GM23338 (cell line): Measurements from ENCODE around the gene DCLK2. TPM values are rescaled to one million over a fixed set of nuclear protein-coding genes. Genes with fewer than 3 reads are reported as not detected.

Source experiments
- ATAC-seq: fragments of 200-7000 bp; cut with Tn5 transposase; 3 replicates; pipeline ENCODE4 v1.9.1; 2020
- DNase-seq: peaks from one replicate; pipeline ENCODE4 v3.0.0-alpha.2; 2015; ENCODE audit warnings: low spot score
- H2AFZ ChIP-seq: fragments of 200-600 bp; sonication (generic); 2 replicates; pipeline ENCODE4 v1.8.0; 2016; ENCODE audit warnings: antibody characterized with exemption, mild to moderate bottlenecking, moderate library complexity
- H3F3A ChIP-seq: fragments of 200-600 bp; sonication (generic); replicated peaks from 2 replicates; pipeline ENCODE4 v1.8.0; 2017; ENCODE audit warnings: antibody characterized with exemption, mixed run types, low read depth
- H3K27ac ChIP-seq: fragments of 200-600 bp; sonication (generic); 2 replicates; pipeline ENCODE4 v1.6.1; 2016; ENCODE audit warnings: low read depth
- H3K27me3 ChIP-seq: fragments of 200-600 bp; sonication (generic); 2 replicates; pipeline ENCODE4 v1.8.0; 2016; ENCODE audit warnings: mild to moderate bottlenecking, mixed run types, moderate library complexity; ENCODE audit not compliant: insufficient read depth
- H3K36me3 ChIP-seq: fragments of 200-600 bp; sonication (generic); 2 replicates; pipeline ENCODE4 v1.8.0; 2016; ENCODE audit warnings: mild to moderate bottlenecking; ENCODE audit not compliant: insufficient read depth
- H3K4me1 ChIP-seq: fragments of 200-600 bp; sonication (generic); 2 replicates; pipeline ENCODE4 v1.8.0; 2016; ENCODE audit warnings: mild to moderate bottlenecking, moderate library complexity; ENCODE audit not compliant: insufficient read depth
- H3K4me2 ChIP-seq: fragments of 200-600 bp; sonication (generic); 2 replicates; pipeline ENCODE4 v1.7.1; 2017; ENCODE audit warnings: mixed run types
- H3K4me3 ChIP-seq: fragments of 200-600 bp; sonication (generic); 2 replicates; pipeline ENCODE4 v1.6.1; 2016; ENCODE audit warnings: mixed run types
- H3K79me2 ChIP-seq: fragments of 200-600 bp; sonication (generic); replicated peaks from 2 replicates; pipeline ENCODE4 v1.8.0; 2017; ENCODE audit warnings: mild to moderate bottlenecking; ENCODE audit not compliant: insufficient read depth
- H3K9me2 ChIP-seq: fragments of 200-600 bp; sonication (generic); 2 replicates; pipeline ENCODE4 v1.8.0; 2017; ENCODE audit not compliant: insufficient read depth
- H4K20me1 ChIP-seq: fragments of 200-600 bp; sonication (generic); replicated peaks from 2 replicates; pipeline ENCODE4 v1.8.0; 2017; ENCODE audit warnings: mild to moderate bottlenecking; ENCODE audit not compliant: insufficient read depth
- H3K27ac Mint-ChIP-seq: 2 replicates; pipeline ENCODE4 v1.8.0; 2020; ENCODE audit warnings: inconsistent platforms, mild to moderate bottlenecking, moderate library complexity, mixed read lengths
- H3K27me3 Mint-ChIP-seq: 3 replicates; pipeline ENCODE4 v1.8.0; 2022; ENCODE audit warnings: low read depth, mild to moderate bottlenecking, moderate library complexity, mixed read lengths, inconsistent platforms; ENCODE audit not compliant: insufficient read depth, poor library complexity
- H3K36me3 Mint-ChIP-seq: 3 replicates; pipeline ENCODE4 v1.8.0; 2021; ENCODE audit warnings: low read depth, mild to moderate bottlenecking, inconsistent platforms, moderate library complexity, mixed read lengths
- H3K4me1 Mint-ChIP-seq: 3 replicates; pipeline ENCODE4 v1.8.0; 2020; ENCODE audit warnings: mild to moderate bottlenecking, inconsistent platforms, mixed read lengths
- H3K4me3 Mint-ChIP-seq: 3 replicates; pipeline ENCODE4 v1.8.0; 2021; ENCODE audit warnings: moderate library complexity, mild to moderate bottlenecking, inconsistent platforms, mixed read lengths
- H3K9me3 Mint-ChIP-seq: 3 replicates; pipeline ENCODE4 v1.8.0; 2020; ENCODE audit warnings: moderate library complexity, mild to moderate bottlenecking, inconsistent platforms, mixed read lengths
- CREB1 ChIP-seq: fragments of 250-450 bp; sonication (Bioruptor Pico); IDR thresholded peaks from 2 replicates; pipeline ENCODE4 v1.5.0; 2020; ENCODE audit warnings: low read depth, mild to moderate bottlenecking, moderate library complexity
- CTCF ChIP-seq, 2 experiments: fragments of 200-600 bp in 1 of 2; sonication (generic) in 1 of 2; conservative IDR thresholded peaks; 2 replicates each; pipeline versions ENCODE4 v1.5.1 to v1.6.1; 2016 to 2017; ENCODE audit warnings: antibody characterized with exemption in 2 of 2, low read depth in 2 of 2, mild to moderate bottlenecking in 2 of 2, moderate library complexity in 1 of 2
- ETS1 ChIP-seq: IDR thresholded peaks from 2 replicates; pipeline ENCODE4 v1.6.1; 2016; ENCODE audit warnings: antibody characterized with exemption
- EZH2 ChIP-seq: fragments of 200-600 bp; sonication (generic); IDR thresholded peaks from one replicate; pipeline ENCODE4 v1.8.0; 2017; ENCODE audit warnings: antibody characterized with exemption, mild to moderate bottlenecking, low read depth; ENCODE audit not compliant: unreplicated experiment
- EZH2phosphoT487 ChIP-seq: fragments of 200-600 bp; sonication (generic); IDR thresholded peaks from one replicate; pipeline ENCODE4 v1.8.1; 2018; ENCODE audit warnings: antibody characterized with exemption; ENCODE audit not compliant: unreplicated experiment
- JUNB ChIP-seq: IDR thresholded peaks from one replicate; pipeline ENCODE4 v1.6.1; 2016; ENCODE audit warnings: antibody characterized with exemption; ENCODE audit not compliant: unreplicated experiment
- NANOG ChIP-seq: IDR thresholded peaks from 2 replicates; pipeline ENCODE4 v1.6.1; 2016; ENCODE audit warnings: antibody characterized with exemption, borderline replicate concordance
- POLR2AphosphoS5 ChIP-seq: IDR thresholded peaks from 2 replicates; pipeline ENCODE4 v1.6.1; 2016; ENCODE audit warnings: antibody characterized with exemption, low read depth
- REST ChIP-seq: IDR thresholded peaks from one replicate; pipeline ENCODE4 v1.6.1; 2018; ENCODE audit warnings: antibody characterized with exemption; ENCODE audit not compliant: unreplicated experiment
- STAT1 ChIP-seq: IDR thresholded peaks from one replicate; pipeline ENCODE4 v1.6.1; 2016; ENCODE audit warnings: antibody characterized with exemption; ENCODE audit not compliant: unreplicated experiment
- ZNF114 ChIP-seq: fragments of 250-450 bp; sonication (Bioruptor Pico); IDR thresholded peaks from 2 replicates; pipeline ENCODE4 v1.5.0; 2020; ENCODE audit warnings: mild to moderate bottlenecking, moderate library complexity
- ZNF331 ChIP-seq: fragments of 250-450 bp; sonication (Bioruptor Pico); IDR thresholded peaks from 2 replicates; pipeline ENCODE4 v1.5.0; 2020; ENCODE audit warnings: low read depth, mild to moderate bottlenecking, moderate library complexity
- ZNF462 ChIP-seq: fragments of 250-450 bp; sonication (Bioruptor Pico); IDR thresholded peaks from 2 replicates; pipeline ENCODE4 v1.5.0; 2020; ENCODE audit warnings: mild to moderate bottlenecking, moderate library complexity
- polyA plus RNA-seq: library from polyadenylated mRNA; unstranded; fragments of >200 nt; fragmentation: Nextera tagmentation; extraction: Ambion mirVana; gene quantifications from 2 replicates; pipeline ENCODE4 v1.2.1, GENCODE V29; 2016
- total RNA-seq: library from RNA; depleted of rRNA; stranded (reverse); fragments of >200 nt; shearing (Covaris generic); gene quantifications from 2 replicates; pipeline ENCODE4 v1.2.3, GENCODE V29; 2014

The DCLK2 gene
- total and polyA plus RNA-seq, 2 experiments from 2014 or later, result 0.49 TPM; not detected in 1

- Mint-ChIP-seq H3K27me3 (peaks cover 1% of the 10 kb centered on the region), H3K4me1 (no peaks in the 10 kb centered on the region), H3K36me3 (no peaks in the 10 kb centered on the region), H3K9me3 (no peaks in the 10 kb centered on the region), H3K27ac (no peak overlapping the region), H3K4me3 (no peak overlapping the region)
- Histone ChIP-seq H4K20me1 (no peaks in the 10 kb centered on the region), H3K36me3 (no peaks in the 10 kb centered on the region), H3K4me2 (no peak overlapping the region), H3K4me3 (no peak overlapping the region), H3K4me1 (no peaks in the 10 kb centered on the region), H3K79me2 (no peaks in the 10 kb centered on the region), H3F3A (no peaks in the 10 kb centered on the region), H3K9me2 (0 out of 2 replicates have a peak, but pooled peaks cover 6% of the 10 kb centered on the region), H3K27me3 (no peaks in the 10 kb centered on the region), H3K27ac (no peak overlapping the region), H2AFZ (no peak overlapping the region)
- DNase-seq, result no peak
- TF ChIP-seq ZNF462, result no peak
- TF ChIP-seq ETS1, result no peak
- TF ChIP-seq STAT1, result no peak
- no peak for TF ChIP-seq EZH2phosphoT487
- no peak for TF ChIP-seq CREB1 (CRISPR knock-in tag)
- no peak for TF ChIP-seq REST
- TF ChIP-seq JUNB, result no peak
- no peak for TF ChIP-seq POLR2AphosphoS5
- TF ChIP-seq ZNF331 (CRISPR knock-in tag), result no peak
- TF ChIP-seq EZH2, result no peak
- TF ChIP-seq ZNF114 (CRISPR knock-in tag), result no peak
- TF ChIP-seq NANOG, result no peak
- no peak for TF ChIP-seq CTCF (conservative IDR thresholded peaks at IDR 0.05; ENCODE audit: low read depth in 2 of 2)
- no peak for ATAC-seq
These were observed 8.9 kb upstream of the DCLK2 start for GRCh38 chr4:150069353-150069752.
